ENCODE data around the gene NUP107. TPM values are rescaled to one million over a fixed set of nuclear protein-coding genes. Genes with fewer than 3 reads are reported as not detected.

Gene NUP107
- total and polyA plus RNA-seq, 11 donors: 10.4 to 27.0 (median 20.5) TPM

DNA sequence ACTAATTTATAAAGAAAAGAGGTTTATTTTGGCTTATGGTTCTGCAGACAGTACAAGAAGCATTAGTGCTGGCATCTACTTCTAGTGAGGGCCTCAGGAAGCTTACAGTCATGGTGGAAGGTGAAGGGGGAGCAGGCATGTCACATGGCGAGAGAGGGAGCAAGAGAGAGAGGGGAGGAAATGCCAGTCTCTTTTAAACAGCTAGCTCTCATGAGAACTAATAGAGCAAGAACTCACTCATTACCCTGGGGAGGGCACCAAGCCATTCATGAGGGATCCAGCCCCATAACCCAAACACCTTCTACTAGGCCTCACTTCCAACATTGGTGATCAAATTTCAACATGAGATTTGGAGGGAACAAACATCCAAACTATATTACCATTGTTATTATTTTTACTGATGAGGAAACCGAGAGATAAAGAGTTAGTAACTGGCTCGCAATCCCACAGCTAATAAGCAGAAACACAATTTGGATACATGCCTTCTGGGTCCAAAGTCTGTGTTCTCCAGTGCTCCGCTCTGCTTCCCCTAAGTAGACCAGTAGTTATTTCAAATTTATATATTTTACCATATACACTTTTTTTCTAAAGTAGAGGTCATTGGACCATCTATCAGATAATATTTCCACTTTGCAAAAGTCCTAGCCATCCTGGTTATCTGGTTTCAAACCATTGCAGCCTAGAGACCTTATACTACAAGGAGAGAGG is 68.9 kb downstream of the NUP107 start:
- H3K36me3 ChIP-seq: peaks cover 0 to 89% (median 71%) of the 10 kb centered on the region in 9 donors
- WGBS, 4 donors: 93 to 98% (median 95%) methylated on average over 4 of the region's 4 CpGs
- H3K27me3 ChIP-seq: no peaks in the 10 kb centered on the region
- H3K4me1 ChIP-seq: no peaks in the 10 kb centered on the region
- no peak for DNase-seq
- intact Hi-C loops (cut with DNase I): no loop called here
- ATAC-seq: no peak
- no peak overlapping the region for H3K27ac ChIP-seq
- no peak for TF ChIP-seq POLR2A (IDR thresholded peaks at IDR 0.05)
- TF ChIP-seq, protein P1, sequence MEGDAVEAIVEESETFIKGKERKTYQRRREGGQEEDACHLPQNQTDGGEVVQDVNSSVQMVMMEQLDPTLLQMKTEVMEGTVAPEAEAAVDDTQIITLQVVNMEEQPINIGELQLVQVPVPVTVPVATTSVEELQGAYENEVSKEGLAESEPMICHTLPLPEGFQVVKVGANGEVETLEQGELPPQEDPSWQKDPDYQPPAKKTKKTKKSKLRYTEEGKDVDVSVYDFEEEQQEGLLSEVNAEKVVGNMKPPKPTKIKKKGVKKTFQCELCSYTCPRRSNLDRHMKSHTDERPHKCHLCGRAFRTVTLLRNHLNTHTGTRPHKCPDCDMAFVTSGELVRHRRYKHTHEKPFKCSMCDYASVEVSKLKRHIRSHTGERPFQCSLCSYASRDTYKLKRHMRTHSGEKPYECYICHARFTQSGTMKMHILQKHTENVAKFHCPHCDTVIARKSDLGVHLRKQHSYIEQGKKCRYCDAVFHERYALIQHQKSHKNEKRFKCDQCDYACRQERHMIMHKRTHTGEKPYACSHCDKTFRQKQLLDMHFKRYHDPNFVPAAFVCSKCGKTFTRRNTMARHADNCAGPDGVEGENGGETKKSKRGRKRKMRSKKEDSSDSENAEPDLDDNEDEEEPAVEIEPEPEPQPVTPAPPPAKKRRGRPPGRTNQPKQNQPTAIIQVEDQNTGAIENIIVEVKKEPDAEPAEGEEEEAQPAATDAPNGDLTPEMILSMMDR (IDR thresholded peaks at IDR 0.05): no peak
- no peak overlapping the region for H3K4me3 ChIP-seq
- H3K9me3 ChIP-seq: no peaks in the 10 kb centered on the region

DNA sequence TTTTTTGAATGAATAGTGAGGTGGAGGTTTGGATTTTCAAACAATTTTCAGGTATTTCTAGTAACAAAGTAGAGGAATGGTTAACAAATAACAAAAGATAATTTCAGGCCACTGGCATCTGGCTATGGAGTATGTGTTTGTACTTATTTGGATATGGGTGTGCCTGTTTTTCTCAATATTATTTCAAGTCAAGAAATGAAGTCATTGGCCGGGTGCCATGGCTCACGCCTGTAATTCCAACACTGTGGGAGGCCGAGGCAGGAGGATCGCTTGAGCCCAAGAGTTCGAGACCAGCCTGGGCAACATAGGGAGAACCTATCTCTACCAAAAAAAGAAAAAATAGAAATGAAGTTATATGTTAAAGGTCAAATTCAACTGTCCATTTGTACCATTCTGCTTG is 73.1 kb downstream of the NUP107 start:
- no peak for TF ChIP-seq POLR2A (IDR thresholded peaks at IDR 0.05)
- TF ChIP-seq, protein P1 (IDR thresholded peaks at IDR 0.05): no peak
- Histone ChIP-seq H3K27me3 (no peaks in the 10 kb centered on the region), H3K9me3 (no peaks in the 10 kb centered on the region), H3K4me1 (no peaks in the 10 kb centered on the region), H3K4me3 (no peak overlapping the region), H3K36me3 (peaks cover 0 to 94% (median 64%) of the 10 kb centered on the region in 9 donors), H3K27ac (no peak overlapping the region)
- no peak for DNase-seq
- intact Hi-C loops (cut with DNase I): no loop called here
- ATAC-seq: no peak
- 88 to 95% (median 92%) methylated on average over 5 of the region's 5 CpGs for WGBS, 4 donors

DNA sequence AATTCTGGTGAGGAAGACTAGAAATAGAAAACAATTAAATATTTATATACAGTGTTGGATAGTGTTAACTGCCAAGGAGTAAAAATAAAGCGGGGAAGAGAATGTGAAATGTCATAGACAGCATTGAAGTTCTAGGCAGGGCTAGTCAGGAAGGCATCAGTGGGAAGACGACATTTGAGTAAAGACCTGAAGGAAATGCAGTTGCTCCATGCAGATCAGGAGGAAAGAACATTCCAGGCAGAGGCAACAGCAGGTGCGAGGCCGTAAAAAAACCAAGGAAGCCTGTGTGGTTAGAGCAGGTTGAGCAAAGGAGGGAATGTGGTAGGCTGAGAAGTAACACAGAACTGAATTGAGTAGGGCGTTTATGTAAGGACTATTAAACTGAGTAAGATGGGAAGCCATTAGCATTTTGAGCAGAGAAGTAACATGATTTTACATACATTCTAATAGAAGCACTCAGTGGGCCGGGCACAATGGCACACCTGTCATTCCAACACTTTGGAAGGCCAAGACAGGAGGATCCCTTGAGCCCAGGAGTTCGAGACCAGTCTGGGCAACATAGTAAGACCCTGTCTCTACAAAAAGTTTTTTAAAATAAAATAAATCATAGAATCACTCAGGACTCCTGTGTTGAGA is 74.1 kb downstream of the NUP107 start:
- TF ChIP-seq, protein P1 (IDR thresholded peaks at IDR 0.05): no peak
- no peak for TF ChIP-seq POLR2A (IDR thresholded peaks at IDR 0.05)
- no peak overlapping the region for H3K27ac ChIP-seq
- no peaks in the 10 kb centered on the region for H3K27me3 ChIP-seq
- 89 to 96% (median 94%) methylated on average over 7 of the region's 7 CpGs for WGBS, 4 donors
- ATAC-seq (no peak), DNase-seq (no peak)
- no peaks in the 10 kb centered on the region for H3K4me1 ChIP-seq
- no peak overlapping the region for H3K4me3 ChIP-seq
- peaks cover 0 to 93% (median 54%) of the 10 kb centered on the region in 9 donors for H3K36me3 ChIP-seq
- intact Hi-C loops (cut with DNase I): no loop called here
- H3K9me3 ChIP-seq: no peaks in the 10 kb centered on the region

DNA sequence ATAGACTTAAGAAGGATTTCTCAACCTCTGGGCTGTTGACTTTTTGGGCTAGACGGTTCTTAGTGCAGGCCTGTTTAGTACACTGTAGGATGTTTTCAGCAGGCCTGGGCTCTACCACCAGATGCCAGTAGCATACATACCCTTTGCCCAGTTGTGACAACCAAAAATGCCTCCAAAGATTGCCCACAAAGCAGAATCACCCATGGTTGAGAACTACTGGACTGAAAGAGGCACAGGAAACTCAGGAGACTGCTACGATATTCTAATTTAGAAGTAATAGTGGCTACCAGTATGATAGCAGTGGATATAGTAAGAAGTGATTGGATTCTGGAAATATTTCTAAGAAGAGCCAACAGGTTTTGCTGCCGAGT is 74.6 kb downstream of the NUP107 start:
- intact Hi-C loops (cut with DNase I): no loop called here
- WGBS, 4 donors: 95 to 97% (median 96%) methylated on average over 3 of the region's 3 CpGs
- Histone ChIP-seq H3K9me3 (no peaks in the 10 kb centered on the region), H3K4me3 (no peak overlapping the region), H3K4me1 (no peaks in the 10 kb centered on the region), H3K27ac (no peak overlapping the region), H3K36me3 (peaks cover 0 to 92% (median 54%) of the 10 kb centered on the region in 9 donors), H3K27me3 (no peaks in the 10 kb centered on the region)
- TF ChIP-seq POLR2A (IDR thresholded peaks at IDR 0.05): no peak
- TF ChIP-seq, protein P1 (IDR thresholded peaks at IDR 0.05): no peak
- ATAC-seq (no peak), DNase-seq (no peak)
